HepG2 (cell line): Measurements from ENCODE around the gene FOXK2. TPM values are rescaled to one million over a fixed set of nuclear protein-coding genes. Genes with fewer than 3 reads are reported as not detected.

Experiments used
- ARHGAP35 ChIP-seq: sonication (generic); formaldehyde crosslinking; IDR thresholded peaks from 2 replicates; pipeline ENCODE4 v1.9.0; 2022; ENCODE audit warnings: mild to moderate bottlenecking, inconsistent platforms, moderate library complexity, missing genetic modification reagents, borderline replicate concordance
- DMTF1 ChIP-seq: sonication (generic); formaldehyde crosslinking; IDR thresholded peaks from 2 replicates; pipeline ENCODE4 v1.4.0; 2020; ENCODE audit warnings: mild to moderate bottlenecking, missing genetic modification reagents
- DZIP1 ChIP-seq: sonication (generic); formaldehyde crosslinking; IDR thresholded peaks from 2 replicates; pipeline ENCODE4 v1.5.0; 2020; ENCODE audit warnings: mild to moderate bottlenecking, missing genetic modification reagents
- ESRRA ChIP-seq: sonication (generic); formaldehyde crosslinking; IDR thresholded peaks from 2 replicates; pipeline ENCODE4 v1.5.1; 2020; ENCODE audit warnings: mild to moderate bottlenecking, low read depth, missing genetic modification reagents
- KDM6A ChIP-seq: IDR thresholded peaks from 2 replicates; pipeline ENCODE4 v1.6.1; 2016; ENCODE audit warnings: low read depth
- NFIC ChIP-seq: IDR thresholded peaks from 2 replicates; pipeline ENCODE4 v1.6.1; 2012; ENCODE audit warnings: mild to moderate bottlenecking, low read length, inconsistent platforms
- ONECUT2 ChIP-seq: sonication (generic); formaldehyde crosslinking; IDR thresholded peaks from 2 replicates; pipeline ENCODE4 v1.4.0; 2020; ENCODE audit warnings: missing genetic modification reagents
- PPARG ChIP-seq: conservative IDR thresholded peaks from 2 replicates; pipeline ENCODE4 v1.6.1; 2016; ENCODE audit warnings: missing biosample characterization, missing genetic modification reagents
- STAG1 ChIP-seq: sonication (generic); formaldehyde crosslinking; IDR thresholded peaks from 2 replicates; pipeline ENCODE4 v1.4.0; 2020; ENCODE audit warnings: missing genetic modification reagents
- THRA ChIP-seq: sonication (generic); formaldehyde crosslinking; IDR thresholded peaks from 2 replicates; pipeline ENCODE4 v1.4.0; 2020; ENCODE audit warnings: missing genetic modification reagents, borderline replicate concordance
- YY1 ChIP-seq: IDR thresholded peaks from 2 replicates; pipeline ENCODE4 v1.6.1; 2011; ENCODE audit warnings: low read length, low read depth, moderate library complexity, mild to moderate bottlenecking; ENCODE audit not compliant: insufficient read depth, insufficient replicate concordance
- ZFP36L2 ChIP-seq: sonication (generic); formaldehyde crosslinking; IDR thresholded peaks from 2 replicates; pipeline ENCODE4 v1.4.0; 2020; ENCODE audit warnings: missing genetic modification reagents
- ZNF263 ChIP-seq: sonication (generic); formaldehyde crosslinking; IDR thresholded peaks from 2 replicates; pipeline ENCODE4 v1.4.0; 2020; ENCODE audit warnings: missing genetic modification reagents
- ZNF33A ChIP-seq: sonication (generic); formaldehyde crosslinking; IDR thresholded peaks from 2 replicates; pipeline ENCODE4 v1.5.1; 2020; ENCODE audit warnings: missing genetic modification reagents, mild to moderate bottlenecking, moderate library complexity, borderline replicate concordance
- ZNF646 ChIP-seq: sonication (generic); formaldehyde crosslinking; IDR thresholded peaks from 2 replicates; pipeline ENCODE4 v1.9.0; 2021; ENCODE audit warnings: mild to moderate bottlenecking, missing genetic modification reagents
- polyA plus RNA-seq, 8 experiments: library from polyadenylated mRNA; depleted of rRNA in 3 of 8; stranded (reverse) in 7 of 8; unstranded in 1 of 8; fragments of >200 nt; fragmentation: Illumina TruSeq in 4 of 8; extraction: Trizol in 4 of 8; gene quantifications; 2 replicates each; pipeline versions ENCODE4 v1.2.1 to v1.2.3, GENCODE V29; 2011 to 2016; ENCODE audit warnings: low read depth in 4 of 8, missing spikeins in 1 of 8, mixed read lengths in 1 of 8; ENCODE audit not compliant: insufficient read depth in 1 of 8
- total RNA-seq, 5 experiments: library from RNA; depleted of rRNA; stranded (reverse); fragments of >200 nt; fragmentation: Illumina TruSeq; extraction: Trizol; gene quantifications; 2 replicates each; pipeline ENCODE4 v1.2.3, GENCODE V29; 2016; ENCODE audit warnings: low read depth in 1 of 5

The FOXK2 gene
- total and polyA plus RNA-seq, 2 of the 13 experiments (the other 11 are each of a cell fraction or from before 2014, with no cell fraction given) = 67.1 to 67.2 TPM

GRCh38 chr17:82490512-82491195 is 28.9 kb upstream of the FOXK2 start (continued):
- TF ChIP-seq DZIP1 (CRISPR knock-in tag) (no peak), ESRRA (0 out of 2 replicates have a peak, but pooled peaks have one; percentile 24), ZFP36L2 (CRISPR knock-in tag) (no peak), ZNF646 (CRISPR knock-in tag) (no peak), THRA (CRISPR knock-in tag) (no peak), KDM6A (CRISPR knock-in tag) (no peak), NFIC (no peak), YY1 (no peak), ZNF33A (CRISPR knock-in tag) (no peak), STAG1 (peak; percentile 35), ONECUT2 (no peak), PPARG (CRISPR knock-in tag) (no peak), ZNF263 (no peak), ARHGAP35 (CRISPR knock-in tag) (no peak), DMTF1 (CRISPR knock-in tag) (no peak)
- TF ChIP-seq, all 625 proteins: peak for 7
